HepG2 (cell line): ENCODE measurements around the gene CHM.

ENCODE experiments used
- ISL2 ChIP-seq: sonication (generic); formaldehyde crosslinking; IDR thresholded peaks from 2 replicates; pipeline ENCODE4 v1.5.0; 2020; ENCODE audit warnings: missing genetic modification reagents
- MXI1 ChIP-seq: IDR thresholded peaks from 3 replicates; pipeline ENCODE4 v1.6.1; 2012; ENCODE audit warnings: low read depth, low read length, inconsistent platforms, borderline replicate concordance
- POLR2A ChIP-seq, 2 experiments: IDR thresholded peaks; 2 replicates each; pipeline ENCODE4 v1.6.1; 2011; ENCODE audit warnings: low read depth in 2 of 2, low read length in 2 of 2, mild to moderate bottlenecking in 1 of 2, moderate library complexity in 1 of 2; ENCODE audit not compliant: insufficient read depth in 1 of 2
- RAD21 ChIP-seq: fragments of 450-650 bp; formaldehyde crosslinking; IDR thresholded peaks from 2 replicates; pipeline ENCODE4 v1.5.0; 2020; ENCODE audit warnings: mild to moderate bottlenecking
- SATB2 ChIP-seq: sonication (generic); formaldehyde crosslinking; IDR thresholded peaks from 2 replicates; pipeline ENCODE4 v1.5.0; 2020; ENCODE audit warnings: missing genetic modification reagents
- ZNF280B ChIP-seq: sonication (generic); formaldehyde crosslinking; IDR thresholded peaks from 2 replicates; pipeline ENCODE4 v1.5.0; 2020; ENCODE audit warnings: missing genetic modification reagents, mild to moderate bottlenecking, borderline replicate concordance
- ZNF670 ChIP-seq: sonication (generic); formaldehyde crosslinking; IDR thresholded peaks from 2 replicates; pipeline ENCODE4 v1.8.0; 2022; ENCODE audit warnings: mild to moderate bottlenecking, missing genetic modification reagents, borderline replicate concordance

DNA sequence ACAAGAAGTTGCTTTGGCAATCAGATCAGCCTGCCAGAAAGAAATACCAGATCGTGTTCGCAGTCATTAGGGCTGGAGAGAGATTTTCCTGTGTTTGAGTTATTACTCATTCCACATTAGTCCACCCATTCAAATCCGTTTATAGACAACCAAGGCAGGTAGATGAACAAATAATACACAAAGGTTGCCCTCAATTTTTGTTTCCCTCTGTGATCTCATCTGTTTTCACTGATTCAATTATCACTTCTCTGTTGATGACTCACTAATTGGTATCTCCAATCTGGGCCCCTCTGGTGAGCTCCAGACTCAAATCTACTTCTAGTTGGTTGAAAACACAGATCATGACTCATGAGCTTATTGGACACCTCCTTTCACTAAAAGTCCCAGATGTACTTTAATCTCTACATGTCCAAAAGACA is 54.5 kb downstream of the CHM start:
- TF ChIP-seq ZNF670 (CRISPR knock-in tag) (no peak), MXI1 (no peak), POLR2A (IDR thresholded peaks at IDR 0.05; ENCODE audit: insufficient read depth in 1 of 2, low read depth in 2 of 2, low read length in 2 of 2) (no peak), ISL2 (CRISPR knock-in tag) (no peak), RAD21 (no peak), ZNF280B (no peak), SATB2 (CRISPR knock-in tag) (no peak)
